GM21390 (cell line): ENCODE results near the gene LBHD2.
"Not testable (repeated sequence)": the region's sequence is repeated elsewhere in the genome, so short reads cannot be mapped to it uniquely, and the experiment has no call there.

Experiments used
- ATAC-seq: cut with Tn5 transposase; IDR thresholded peaks from one replicate; pipeline ENCODE4 v1.9.1; 2021; ENCODE audit not compliant: unreplicated experiment

Gene LBHD2

GRCh38 chr14:103084021-103084919 is at the start of gene LBHD2:
LBHD2 (plus strand) TSS chr14:103084210; CDS start chr14:103086013, 1,803 bp downstream.
- no peak for ATAC-seq

DNA sequence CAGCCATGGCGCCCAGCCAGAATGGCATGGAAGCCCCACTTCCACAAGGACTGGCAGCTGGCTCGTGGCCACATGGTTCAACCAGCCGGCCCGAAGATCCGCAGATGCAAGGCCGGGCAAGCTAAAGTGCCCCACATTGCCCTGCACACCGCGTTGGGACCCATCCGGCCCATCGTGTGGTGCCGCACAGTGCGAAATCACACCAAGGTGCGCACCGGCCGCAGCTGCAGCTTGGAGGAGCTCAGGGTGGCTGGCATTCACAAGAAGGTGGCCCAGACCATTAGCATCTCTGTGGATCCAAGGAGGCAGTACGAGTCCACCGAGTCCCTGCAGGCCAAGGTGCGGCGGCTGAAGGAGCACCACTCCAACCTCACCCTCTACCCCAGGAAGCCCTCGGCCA is 42.5 kb upstream of the LBHD2 start:
- ATAC-seq: no peak

GRCh38 chr14:103043257-103044015 is 40.6 kb upstream of the LBHD2 start:
- no peak for ATAC-seq

GRCh38 chr14:103045371-103045869 is 38.6 kb upstream of the LBHD2 start:
- no peak for ATAC-seq

DNA sequence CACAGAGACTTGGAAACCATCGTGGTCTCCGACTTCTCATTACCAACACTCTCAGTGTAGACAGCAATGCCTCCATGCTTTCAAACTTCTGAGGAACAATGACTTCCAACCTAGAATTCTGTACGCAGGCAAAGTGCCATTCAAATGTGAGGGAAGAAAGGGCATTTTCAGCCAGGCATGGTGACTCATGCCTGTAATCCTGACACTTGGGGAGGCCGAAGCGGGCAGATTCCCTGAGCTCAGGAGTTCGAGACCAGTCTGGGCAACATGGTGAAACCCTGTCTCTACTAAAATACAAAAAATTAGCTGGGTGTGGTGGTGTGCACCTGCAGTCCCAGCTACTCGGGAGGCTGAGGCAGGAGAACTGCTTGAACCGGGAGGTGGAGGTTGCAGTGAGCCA is 36.6 kb upstream of the LBHD2 start:
- not testable (repeated sequence) for ATAC-seq

- ATAC-seq: no peak
Measured at GRCh38 chr14:103050935-103051334, 33.1 kb upstream of the LBHD2 start.

DNA sequence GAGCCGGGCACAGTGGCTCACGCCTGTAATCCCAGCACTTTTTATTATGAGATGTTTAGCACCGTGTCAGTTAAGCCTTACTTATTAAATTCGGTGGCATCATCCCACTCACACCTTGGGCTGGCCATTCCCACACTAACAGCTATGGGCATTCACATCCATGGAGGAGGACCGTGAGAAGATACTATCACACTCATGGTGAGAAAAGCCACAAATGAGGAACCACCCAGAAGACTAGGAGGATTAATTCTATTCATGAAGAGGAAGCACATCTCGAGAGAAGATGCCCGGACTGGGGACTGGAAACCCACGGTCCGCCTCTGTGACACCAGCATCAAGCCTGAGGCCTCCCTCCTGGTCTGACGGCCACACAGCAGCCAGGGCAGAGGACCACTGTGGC is 31.6 kb upstream of the LBHD2 start:
- no peak for ATAC-seq

DNA sequence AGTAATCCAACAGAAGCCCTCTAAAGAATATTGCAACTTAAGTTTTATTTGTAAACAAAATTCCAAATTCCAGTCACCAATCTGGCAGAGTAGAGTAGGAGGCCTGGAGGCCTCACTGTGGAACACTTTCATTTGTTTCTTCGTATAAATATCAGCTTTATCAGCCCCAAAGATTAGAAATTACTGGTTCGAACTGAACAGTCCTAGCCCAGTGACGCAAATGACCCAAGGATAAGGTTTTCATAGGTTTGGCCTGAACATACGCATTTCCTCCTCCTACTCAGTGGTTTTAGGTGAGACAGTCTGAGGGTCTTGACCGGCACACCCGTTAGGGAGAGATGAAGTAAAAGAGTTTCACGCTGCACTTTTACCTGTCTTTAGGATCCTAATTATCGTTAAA is 28.3 kb upstream of the LBHD2 start:
- no peak for ATAC-seq

DNA sequence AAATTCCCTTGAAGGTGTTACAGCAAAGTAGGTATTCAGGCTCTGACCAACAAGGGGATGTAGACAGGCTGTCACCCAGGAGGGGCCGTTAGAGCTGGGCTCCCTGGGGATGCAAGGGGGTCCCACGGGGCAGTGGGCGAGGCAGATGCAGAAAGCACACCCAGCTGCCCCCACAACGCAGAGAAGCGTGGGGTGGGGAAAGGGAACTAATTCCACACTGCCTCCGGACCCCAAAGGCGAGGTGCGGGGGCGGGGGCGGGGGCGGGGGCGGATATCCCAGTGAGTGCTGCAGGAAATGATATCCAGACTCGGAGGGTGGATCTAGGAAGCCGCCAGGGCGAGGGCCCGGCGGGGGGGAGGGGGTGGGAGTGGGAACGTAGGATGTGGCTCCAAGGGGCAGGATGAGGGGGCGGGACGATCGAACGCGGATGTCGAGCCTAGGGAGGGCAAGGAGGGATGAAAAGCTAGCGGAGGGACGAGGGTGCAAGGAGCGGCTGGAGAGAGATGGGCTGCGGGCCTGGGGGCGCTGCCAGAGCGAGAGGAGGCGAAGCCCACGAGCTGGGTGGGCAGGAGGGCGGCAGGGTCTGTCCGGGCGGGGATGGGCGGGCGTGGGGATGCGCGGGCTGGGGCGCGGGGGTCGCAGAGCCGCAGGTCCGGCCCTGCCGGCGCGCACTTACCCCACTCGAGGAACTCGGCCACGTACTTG is 27.5 kb upstream of the LBHD2 start:
- ATAC-seq: no peak

DNA sequence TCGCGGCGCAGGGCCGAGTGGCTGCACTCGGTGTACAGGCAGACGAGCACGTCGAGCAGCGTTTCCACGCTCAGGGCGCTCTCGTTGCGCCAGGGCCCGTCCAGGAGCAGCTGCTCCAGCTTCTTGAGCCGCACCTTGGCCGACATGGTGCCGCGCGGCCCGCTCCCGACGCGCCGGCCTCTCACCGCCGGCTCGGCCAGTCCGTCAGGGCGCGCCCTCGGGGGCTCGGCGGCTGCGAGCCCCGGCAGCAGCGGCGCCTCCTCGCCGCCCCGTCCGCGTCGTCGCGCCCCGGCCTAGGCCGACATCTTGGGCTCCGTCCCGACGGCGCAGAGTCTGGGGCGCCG is 27.0 kb upstream of the LBHD2 start:
- no peak for ATAC-seq

DNA sequence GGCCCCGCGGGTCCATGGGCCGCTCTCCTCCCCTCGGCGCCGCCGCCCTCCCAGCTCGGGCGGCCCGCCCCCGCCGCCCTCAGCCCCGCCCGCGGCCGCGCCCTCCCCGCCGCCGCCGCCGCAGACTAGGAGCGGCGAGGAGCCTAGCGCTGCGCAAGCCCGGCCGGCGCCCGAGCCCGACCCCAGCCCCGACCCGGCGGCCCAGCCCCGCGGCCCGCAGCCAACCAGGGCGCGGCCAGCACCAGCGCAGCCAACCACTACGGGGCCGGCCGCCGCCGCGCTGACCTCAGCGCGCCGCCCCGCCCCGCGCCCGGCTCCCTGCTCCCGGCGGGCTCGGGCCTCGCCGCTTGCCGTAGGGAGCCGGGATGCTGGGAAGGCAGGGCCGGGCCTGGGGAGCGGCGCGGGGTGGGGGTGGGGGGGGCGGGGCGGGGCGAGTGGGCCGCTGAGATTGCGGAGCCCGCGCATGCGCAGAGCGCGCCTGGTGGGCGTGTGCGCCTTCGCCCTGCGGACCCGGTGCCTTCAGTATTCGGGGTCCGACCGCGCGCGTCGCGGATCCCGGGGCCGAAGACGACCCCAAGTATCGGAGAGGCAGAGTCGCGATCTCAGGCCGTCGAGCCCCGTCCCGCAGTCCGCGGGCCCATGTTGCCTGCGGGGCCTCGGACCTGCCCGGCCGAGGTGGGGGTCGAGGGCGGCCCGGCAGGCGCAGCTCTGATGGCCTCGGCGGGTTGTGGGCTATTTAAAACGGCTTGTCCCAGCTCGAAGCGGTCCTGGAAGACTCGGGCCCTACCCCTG is 26.4 kb upstream of the LBHD2 start, which contains the start of gene CDC42BPB:
Gene CDC42BPB, minus strand, starts transcription at position 178 of the 792 bp plus-strand sequence. CDS start 376 bp downstream, outside the sequence.
- no peak for ATAC-seq

- no peak for ATAC-seq
Measured at GRCh38 chr14:103058164-103059055, 25.6 kb upstream of the LBHD2 start.

DNA sequence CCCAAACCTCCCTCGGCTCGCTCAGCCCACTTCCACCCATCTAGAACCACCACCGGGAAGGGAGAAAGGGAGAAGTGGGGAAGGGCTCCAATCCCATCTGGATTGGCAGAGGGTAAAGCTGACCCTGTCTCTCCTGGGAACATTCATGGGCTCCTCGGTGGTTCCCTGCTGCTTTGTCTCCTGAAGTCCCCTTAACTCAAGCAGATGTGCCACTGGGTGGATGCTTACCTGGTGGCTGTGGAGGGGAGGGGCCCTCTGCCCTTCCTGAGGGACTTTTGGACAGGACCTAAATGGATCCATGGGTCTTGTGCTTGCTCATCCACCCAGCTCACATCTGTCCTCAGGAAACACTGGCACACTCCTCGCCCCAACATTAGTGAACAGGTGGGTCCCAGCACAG is 24.5 kb upstream of the LBHD2 start:
- ATAC-seq: no peak

- ATAC-seq: no peak
Measured at GRCh38 chr14:103061482-103061976, 22.5 kb upstream of the LBHD2 start.

DNA sequence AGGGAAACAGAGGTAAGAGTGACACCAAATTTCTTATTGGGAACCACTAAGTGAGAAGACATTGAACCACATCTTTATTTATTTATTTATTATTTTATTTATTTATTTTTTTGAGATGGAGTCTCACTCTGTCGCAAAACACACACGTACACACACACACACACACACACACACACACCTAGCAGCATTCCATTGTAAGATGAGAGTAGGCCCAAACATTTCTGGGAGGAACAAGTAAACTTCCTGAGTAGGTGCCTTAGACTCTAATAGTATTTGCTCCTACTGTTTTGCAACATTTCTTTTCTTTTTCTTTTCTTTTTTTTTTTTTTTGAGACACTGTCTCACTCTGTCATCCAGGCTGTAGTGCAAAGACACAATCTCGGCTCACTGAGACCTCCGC is 19.6 kb upstream of the LBHD2 start:
- ATAC-seq: no peak

DNA sequence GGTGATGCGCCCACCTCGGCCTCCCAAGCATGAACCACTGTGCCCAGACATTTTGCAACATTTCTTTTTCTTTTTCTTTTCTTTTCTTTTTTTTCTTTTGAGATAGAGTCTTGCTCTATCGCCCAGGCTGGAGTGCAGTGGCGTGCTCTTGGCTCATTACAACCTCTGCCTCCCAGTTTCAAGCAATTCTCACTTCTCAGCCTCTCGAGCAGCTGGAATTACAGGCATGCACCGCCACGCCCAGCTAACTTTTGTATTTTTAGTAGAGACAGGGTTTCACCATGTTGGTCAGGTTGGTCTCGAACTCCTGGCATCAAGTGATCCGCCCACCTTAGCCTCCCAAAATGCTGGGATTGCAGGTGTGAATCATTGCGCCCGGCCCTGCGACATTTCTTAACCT is 19.0 kb upstream of the LBHD2 start:
- no peak for ATAC-seq

- no peak for ATAC-seq
Measured at GRCh38 chr14:103065861-103066260, 18.1 kb upstream of the LBHD2 start.

- no peak for ATAC-seq
Measured at GRCh38 chr14:103066399-103066798, 17.6 kb upstream of the LBHD2 start.

DNA sequence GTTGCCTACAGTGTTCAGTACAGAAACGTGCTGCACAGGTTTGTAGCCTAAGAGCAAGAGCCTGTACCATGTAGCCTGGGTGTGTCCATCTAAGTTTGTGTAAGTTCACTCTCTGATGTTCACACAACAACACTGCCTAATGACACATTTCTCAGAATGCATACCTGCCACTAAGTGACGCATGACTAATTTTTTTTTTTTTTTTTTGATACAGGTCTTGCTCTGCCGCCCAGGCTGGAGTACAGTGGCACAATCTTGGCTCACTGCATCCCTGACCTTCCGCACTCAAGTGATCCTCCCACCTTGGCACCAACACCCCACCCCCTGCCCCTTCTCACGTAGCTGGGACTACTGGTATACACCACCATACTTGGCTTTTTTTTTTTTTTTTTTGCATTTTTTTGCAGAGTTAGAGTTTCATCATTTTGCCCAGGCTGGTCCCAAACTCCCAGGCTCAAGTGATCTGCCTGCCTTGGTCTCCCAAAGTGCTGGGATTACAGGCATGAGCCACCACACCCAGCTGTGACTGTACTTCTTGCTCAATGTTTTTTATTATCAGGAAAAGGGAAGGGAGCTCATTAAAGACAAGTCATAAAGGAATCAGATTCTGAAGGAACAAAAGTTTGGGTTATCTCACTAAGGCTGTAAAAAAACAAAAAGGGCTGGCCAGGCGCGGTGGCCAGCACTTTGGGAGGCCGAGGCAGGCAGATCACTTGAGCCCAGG is 16.6 kb upstream of the LBHD2 start:
- no peak for ATAC-seq
